GM23338 (cell line): ENCODE results near the gene WBP2. TPM values are rescaled to one million over a fixed set of nuclear protein-coding genes. Genes with fewer than 3 reads are reported as not detected.

Experiments used
- ATAC-seq: fragments of 200-7000 bp; cut with Tn5 transposase; 3 replicates; pipeline ENCODE4 v1.9.1; 2020
- DNase-seq: peaks from one replicate; pipeline ENCODE4 v3.0.0-alpha.2; 2015; ENCODE audit warnings: low spot score
- H2AFZ ChIP-seq: fragments of 200-600 bp; sonication (generic); 2 replicates; pipeline ENCODE4 v1.8.0; 2016; ENCODE audit warnings: antibody characterized with exemption, mild to moderate bottlenecking, moderate library complexity
- H3F3A ChIP-seq: fragments of 200-600 bp; sonication (generic); replicated peaks from 2 replicates; pipeline ENCODE4 v1.8.0; 2017; ENCODE audit warnings: antibody characterized with exemption, mixed run types, low read depth
- H3K27ac ChIP-seq: fragments of 200-600 bp; sonication (generic); 2 replicates; pipeline ENCODE4 v1.6.1; 2016; ENCODE audit warnings: low read depth
- H3K27me3 ChIP-seq: fragments of 200-600 bp; sonication (generic); 2 replicates; pipeline ENCODE4 v1.8.0; 2016; ENCODE audit warnings: mild to moderate bottlenecking, mixed run types, moderate library complexity; ENCODE audit not compliant: insufficient read depth
- H3K36me3 ChIP-seq: fragments of 200-600 bp; sonication (generic); 2 replicates; pipeline ENCODE4 v1.8.0; 2016; ENCODE audit warnings: mild to moderate bottlenecking; ENCODE audit not compliant: insufficient read depth
- H3K4me1 ChIP-seq: fragments of 200-600 bp; sonication (generic); 2 replicates; pipeline ENCODE4 v1.8.0; 2016; ENCODE audit warnings: mild to moderate bottlenecking, moderate library complexity; ENCODE audit not compliant: insufficient read depth
- H3K4me2 ChIP-seq: fragments of 200-600 bp; sonication (generic); 2 replicates; pipeline ENCODE4 v1.7.1; 2017; ENCODE audit warnings: mixed run types
- H3K4me3 ChIP-seq: fragments of 200-600 bp; sonication (generic); 2 replicates; pipeline ENCODE4 v1.6.1; 2016; ENCODE audit warnings: mixed run types
- H3K79me2 ChIP-seq: fragments of 200-600 bp; sonication (generic); replicated peaks from 2 replicates; pipeline ENCODE4 v1.8.0; 2017; ENCODE audit warnings: mild to moderate bottlenecking; ENCODE audit not compliant: insufficient read depth
- H3K9me2 ChIP-seq: fragments of 200-600 bp; sonication (generic); 2 replicates; pipeline ENCODE4 v1.8.0; 2017; ENCODE audit not compliant: insufficient read depth
- H4K20me1 ChIP-seq: fragments of 200-600 bp; sonication (generic); replicated peaks from 2 replicates; pipeline ENCODE4 v1.8.0; 2017; ENCODE audit warnings: mild to moderate bottlenecking; ENCODE audit not compliant: insufficient read depth
- H3K27ac Mint-ChIP-seq: 2 replicates; pipeline ENCODE4 v1.8.0; 2020; ENCODE audit warnings: inconsistent platforms, mild to moderate bottlenecking, moderate library complexity, mixed read lengths
- H3K27me3 Mint-ChIP-seq: 3 replicates; pipeline ENCODE4 v1.8.0; 2022; ENCODE audit warnings: low read depth, mild to moderate bottlenecking, moderate library complexity, mixed read lengths, inconsistent platforms; ENCODE audit not compliant: insufficient read depth, poor library complexity
- H3K36me3 Mint-ChIP-seq: 3 replicates; pipeline ENCODE4 v1.8.0; 2021; ENCODE audit warnings: low read depth, mild to moderate bottlenecking, inconsistent platforms, moderate library complexity, mixed read lengths
- H3K4me1 Mint-ChIP-seq: 3 replicates; pipeline ENCODE4 v1.8.0; 2020; ENCODE audit warnings: mild to moderate bottlenecking, inconsistent platforms, mixed read lengths
- H3K4me3 Mint-ChIP-seq: 3 replicates; pipeline ENCODE4 v1.8.0; 2021; ENCODE audit warnings: moderate library complexity, mild to moderate bottlenecking, inconsistent platforms, mixed read lengths
- H3K9me3 Mint-ChIP-seq: 3 replicates; pipeline ENCODE4 v1.8.0; 2020; ENCODE audit warnings: moderate library complexity, mild to moderate bottlenecking, inconsistent platforms, mixed read lengths
- JUNB ChIP-seq: IDR thresholded peaks from one replicate; pipeline ENCODE4 v1.6.1; 2016; ENCODE audit warnings: antibody characterized with exemption; ENCODE audit not compliant: unreplicated experiment
- POLR2AphosphoS5 ChIP-seq: IDR thresholded peaks from 2 replicates; pipeline ENCODE4 v1.6.1; 2016; ENCODE audit warnings: antibody characterized with exemption, low read depth
- REST ChIP-seq: IDR thresholded peaks from one replicate; pipeline ENCODE4 v1.6.1; 2018; ENCODE audit warnings: antibody characterized with exemption; ENCODE audit not compliant: unreplicated experiment
- STAT1 ChIP-seq: IDR thresholded peaks from one replicate; pipeline ENCODE4 v1.6.1; 2016; ENCODE audit warnings: antibody characterized with exemption; ENCODE audit not compliant: unreplicated experiment
- ZNF114 ChIP-seq: fragments of 250-450 bp; sonication (Bioruptor Pico); IDR thresholded peaks from 2 replicates; pipeline ENCODE4 v1.5.0; 2020; ENCODE audit warnings: mild to moderate bottlenecking, moderate library complexity
- polyA plus RNA-seq: library from polyadenylated mRNA; unstranded; fragments of >200 nt; fragmentation: Nextera tagmentation; extraction: Ambion mirVana; gene quantifications from 2 replicates; pipeline ENCODE4 v1.2.1, GENCODE V29; 2016
- total RNA-seq: library from RNA; depleted of rRNA; stranded (reverse); fragments of >200 nt; shearing (Covaris generic); gene quantifications from 2 replicates; pipeline ENCODE4 v1.2.3, GENCODE V29; 2014
- TF ChIP-seq, protein P1 (sequence below), 2 experiments: fragments of 200-600 bp in 1 of 2; sonication (generic) in 1 of 2; conservative IDR thresholded peaks; 2 replicates each; pipeline versions ENCODE4 v1.5.1 to v1.6.1; 2016 to 2017; ENCODE audit warnings: antibody characterized with exemption in 2 of 2, low read depth in 2 of 2, mild to moderate bottlenecking in 2 of 2, moderate library complexity in 1 of 2
- TF ChIP-seq, protein P2 (sequence below): IDR thresholded peaks from 2 replicates; pipeline ENCODE4 v1.6.1; 2016; ENCODE audit warnings: antibody characterized with exemption
- TF ChIP-seq, protein P3 (sequence below): fragments of 250-450 bp; sonication (Bioruptor Pico); IDR thresholded peaks from 2 replicates; pipeline ENCODE4 v1.5.0; 2020; ENCODE audit warnings: mild to moderate bottlenecking, moderate library complexity

WBP2 gene
- total and polyA plus RNA-seq, 2 experiments from 2014 or later, result 36.2 to 63.5 TPM

- TF ChIP-seq REST (no peak), JUNB (no peak), POLR2AphosphoS5 (no peak), ZNF114 (CRISPR knock-in tag) (no peak), STAT1 (no peak)
- TF ChIP-seq, protein P1, sequence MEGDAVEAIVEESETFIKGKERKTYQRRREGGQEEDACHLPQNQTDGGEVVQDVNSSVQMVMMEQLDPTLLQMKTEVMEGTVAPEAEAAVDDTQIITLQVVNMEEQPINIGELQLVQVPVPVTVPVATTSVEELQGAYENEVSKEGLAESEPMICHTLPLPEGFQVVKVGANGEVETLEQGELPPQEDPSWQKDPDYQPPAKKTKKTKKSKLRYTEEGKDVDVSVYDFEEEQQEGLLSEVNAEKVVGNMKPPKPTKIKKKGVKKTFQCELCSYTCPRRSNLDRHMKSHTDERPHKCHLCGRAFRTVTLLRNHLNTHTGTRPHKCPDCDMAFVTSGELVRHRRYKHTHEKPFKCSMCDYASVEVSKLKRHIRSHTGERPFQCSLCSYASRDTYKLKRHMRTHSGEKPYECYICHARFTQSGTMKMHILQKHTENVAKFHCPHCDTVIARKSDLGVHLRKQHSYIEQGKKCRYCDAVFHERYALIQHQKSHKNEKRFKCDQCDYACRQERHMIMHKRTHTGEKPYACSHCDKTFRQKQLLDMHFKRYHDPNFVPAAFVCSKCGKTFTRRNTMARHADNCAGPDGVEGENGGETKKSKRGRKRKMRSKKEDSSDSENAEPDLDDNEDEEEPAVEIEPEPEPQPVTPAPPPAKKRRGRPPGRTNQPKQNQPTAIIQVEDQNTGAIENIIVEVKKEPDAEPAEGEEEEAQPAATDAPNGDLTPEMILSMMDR (conservative IDR thresholded peaks at IDR 0.05; ENCODE audit: low read depth in 2 of 2), result no peak
Observed at GRCh38 chr17:75825748-75826370, 29.3 kb downstream of the WBP2 start (continued).

DNA sequence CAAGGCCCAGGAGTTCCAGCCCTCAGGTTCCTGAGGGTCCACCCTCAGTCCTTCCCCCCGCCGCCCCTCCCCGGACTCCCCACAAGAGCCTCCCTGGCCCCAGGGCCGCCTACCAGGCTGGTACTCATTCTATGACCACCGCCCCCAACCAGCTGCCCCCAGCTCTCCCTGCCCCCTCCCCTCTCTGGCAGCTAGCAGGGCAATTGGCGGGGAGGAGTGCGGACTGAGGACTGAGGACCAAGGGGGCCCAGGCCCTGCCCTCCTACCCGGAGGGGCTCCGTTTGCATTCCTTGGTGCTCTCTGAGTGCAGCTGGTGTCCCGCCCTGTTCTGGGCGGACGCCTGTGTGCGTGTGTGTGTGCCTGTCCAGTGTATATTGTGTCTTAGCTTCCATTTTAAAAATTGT is 30.0 kb downstream of the WBP2 start:
- Histone ChIP-seq H2AFZ (no peak overlapping the region), H3K36me3 (no peaks in the 10 kb centered on the region; the same call in 1 of the 2 replicates), H3K9me2 (no peaks in the 10 kb centered on the region), H3K27ac (no peak overlapping the region), H3K4me3 (no peak overlapping the region), H3K27me3 (no peaks in the 10 kb centered on the region), H3K79me2 (no peaks in the 10 kb centered on the region), H3K4me1 (peaks cover 17% of the 10 kb centered on the region), H3F3A (peaks cover 21% of the 10 kb centered on the region), H3K4me2 (no peak overlapping the region), H4K20me1 (no peaks in the 10 kb centered on the region)
- no peak for DNase-seq
- no peak for ATAC-seq
- peaks cover 24% of the 10 kb centered on the region for H3K36me3 Mint-ChIP-seq
- no peak overlapping the region for H3K27ac Mint-ChIP-seq
- no peaks in the 10 kb centered on the region for H3K9me3 Mint-ChIP-seq
- H3K4me3 Mint-ChIP-seq, result no peak overlapping the region
- peaks cover 6% of the 10 kb centered on the region for H3K27me3 Mint-ChIP-seq
- peaks cover 14% of the 10 kb centered on the region for H3K4me1 Mint-ChIP-seq
- TF ChIP-seq, protein P2, sequence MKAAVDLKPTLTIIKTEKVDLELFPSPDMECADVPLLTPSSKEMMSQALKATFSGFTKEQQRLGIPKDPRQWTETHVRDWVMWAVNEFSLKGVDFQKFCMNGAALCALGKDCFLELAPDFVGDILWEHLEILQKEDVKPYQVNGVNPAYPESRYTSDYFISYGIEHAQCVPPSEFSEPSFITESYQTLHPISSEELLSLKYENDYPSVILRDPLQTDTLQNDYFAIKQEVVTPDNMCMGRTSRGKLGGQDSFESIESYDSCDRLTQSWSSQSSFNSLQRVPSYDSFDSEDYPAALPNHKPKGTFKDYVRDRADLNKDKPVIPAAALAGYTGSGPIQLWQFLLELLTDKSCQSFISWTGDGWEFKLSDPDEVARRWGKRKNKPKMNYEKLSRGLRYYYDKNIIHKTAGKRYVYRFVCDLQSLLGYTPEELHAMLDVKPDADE, result no peak
- TF ChIP-seq JUNB, result no peak
- TF ChIP-seq POLR2AphosphoS5, result no peak
- TF ChIP-seq, protein P3, sequence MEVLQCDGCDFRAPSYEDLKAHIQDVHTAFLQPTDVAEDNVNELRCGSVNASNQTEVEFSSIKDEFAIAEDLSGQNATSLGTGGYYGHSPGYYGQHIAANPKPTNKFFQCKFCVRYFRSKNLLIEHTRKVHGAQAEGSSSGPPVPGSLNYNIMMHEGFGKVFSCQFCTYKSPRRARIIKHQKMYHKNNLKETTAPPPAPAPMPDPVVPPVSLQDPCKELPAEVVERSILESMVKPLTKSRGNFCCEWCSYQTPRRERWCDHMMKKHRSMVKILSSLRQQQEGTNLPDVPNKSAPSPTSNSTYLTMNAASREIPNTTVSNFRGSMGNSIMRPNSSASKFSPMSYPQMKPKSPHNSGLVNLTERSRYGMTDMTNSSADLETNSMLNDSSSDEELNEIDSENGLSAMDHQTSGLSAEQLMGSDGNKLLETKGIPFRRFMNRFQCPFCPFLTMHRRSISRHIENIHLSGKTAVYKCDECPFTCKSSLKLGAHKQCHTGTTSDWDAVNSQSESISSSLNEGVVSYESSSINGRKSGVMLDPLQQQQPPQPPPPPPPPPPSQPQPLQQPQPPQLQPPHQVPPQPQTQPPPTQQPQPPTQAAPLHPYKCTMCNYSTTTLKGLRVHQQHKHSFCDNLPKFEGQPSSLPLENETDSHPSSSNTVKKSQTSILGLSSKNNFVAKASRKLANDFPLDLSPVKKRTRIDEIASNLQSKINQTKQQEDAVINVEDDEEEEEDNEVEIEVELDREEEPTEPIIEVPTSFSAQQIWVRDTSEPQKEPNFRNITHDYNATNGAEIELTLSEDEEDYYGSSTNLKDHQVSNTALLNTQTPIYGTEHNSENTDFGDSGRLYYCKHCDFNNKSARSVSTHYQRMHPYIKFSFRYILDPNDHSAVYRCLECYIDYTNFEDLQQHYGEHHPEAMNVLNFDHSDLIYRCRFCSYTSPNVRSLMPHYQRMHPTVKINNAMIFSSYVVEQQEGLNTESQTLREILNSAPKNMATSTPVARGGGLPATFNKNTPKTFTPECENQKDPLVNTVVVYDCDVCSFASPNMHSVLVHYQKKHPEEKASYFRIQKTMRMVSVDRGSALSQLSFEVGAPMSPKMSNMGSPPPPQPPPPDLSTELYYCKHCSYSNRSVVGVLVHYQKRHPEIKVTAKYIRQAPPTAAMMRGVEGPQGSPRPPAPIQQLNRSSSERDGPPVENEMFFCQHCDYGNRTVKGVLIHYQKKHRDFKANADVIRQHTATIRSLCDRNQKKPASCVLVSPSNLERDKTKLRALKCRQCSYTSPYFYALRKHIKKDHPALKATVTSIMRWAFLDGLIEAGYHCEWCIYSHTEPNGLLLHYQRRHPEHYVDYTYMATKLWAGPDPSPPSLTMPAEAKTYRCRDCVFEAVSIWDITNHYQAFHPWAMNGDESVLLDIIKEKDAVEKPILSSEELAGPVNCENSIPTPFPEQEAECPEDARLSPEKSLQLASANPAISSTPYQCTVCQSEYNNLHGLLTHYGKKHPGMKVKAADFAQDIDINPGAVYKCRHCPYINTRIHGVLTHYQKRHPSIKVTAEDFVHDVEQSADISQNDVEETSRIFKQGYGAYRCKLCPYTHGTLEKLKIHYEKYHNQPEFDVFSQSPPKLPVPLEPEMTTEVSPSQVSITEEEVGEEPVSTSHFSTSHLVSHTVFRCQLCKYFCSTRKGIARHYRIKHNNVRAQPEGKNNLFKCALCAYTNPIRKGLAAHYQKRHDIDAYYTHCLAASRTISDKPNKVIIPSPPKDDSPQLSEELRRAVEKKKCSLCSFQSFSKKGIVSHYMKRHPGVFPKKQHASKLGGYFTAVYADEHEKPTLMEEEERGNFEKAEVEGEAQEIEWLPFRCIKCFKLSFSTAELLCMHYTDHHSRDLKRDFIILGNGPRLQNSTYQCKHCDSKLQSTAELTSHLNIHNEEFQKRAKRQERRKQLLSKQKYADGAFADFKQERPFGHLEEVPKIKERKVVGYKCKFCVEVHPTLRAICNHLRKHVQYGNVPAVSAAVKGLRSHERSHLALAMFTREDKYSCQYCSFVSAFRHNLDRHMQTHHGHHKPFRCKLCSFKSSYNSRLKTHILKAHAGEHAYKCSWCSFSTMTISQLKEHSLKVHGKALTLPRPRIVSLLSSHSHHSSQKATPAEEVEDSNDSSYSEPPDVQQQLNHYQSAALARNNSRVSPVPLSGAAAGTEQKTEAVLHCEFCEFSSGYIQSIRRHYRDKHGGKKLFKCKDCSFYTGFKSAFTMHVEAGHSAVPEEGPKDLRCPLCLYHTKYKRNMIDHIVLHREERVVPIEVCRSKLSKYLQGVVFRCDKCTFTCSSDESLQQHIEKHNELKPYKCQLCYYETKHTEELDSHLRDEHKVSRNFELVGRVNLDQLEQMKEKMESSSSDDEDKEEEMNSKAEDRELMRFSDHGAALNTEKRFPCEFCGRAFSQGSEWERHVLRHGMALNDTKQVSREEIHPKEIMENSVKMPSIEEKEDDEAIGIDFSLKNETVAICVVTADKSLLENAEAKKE, result no peak
- TF ChIP-seq ZNF114 (CRISPR knock-in tag), result no peak
